K562 (cell line): Measurements from ENCODE around the gene CLUH. TPM values are rescaled to one million over a fixed set of nuclear protein-coding genes. Genes with fewer than 3 reads are reported as not detected.
A peak's percentile ranks its signal among the peaks of the same experiment; 100 is the strongest.

Source experiments
- ATAC-seq: fragments of 200-7000 bp; cut with Tn5 transposase; 3 replicates; pipeline ENCODE4 v1.9.1; 2020; ENCODE audit warnings: moderate library complexity
- BruUV-seq: library from RNA; stranded (reverse); fragments of 400-500 nt; replicated peaks from 2 replicates; lab custom pipeline; 2021; lab: Mats Ljungman, UMichigan
- CTCF ChIA-PET: fragments of 300-600 bp; formaldehyde crosslinking; extraction: SDS; loops from one replicate; lab custom pipeline; 2021; ENCODE audit warnings: low intra/inter-chr PET ratio; lab: Yijun Ruan, JAX
- POLR2A ChIA-PET: fragments of 300-600, 350-650 bp; sonication (Branson Sonifier 250); formaldehyde crosslinking; extraction: SDS; loops from one replicate; lab custom pipeline; 2021; ENCODE audit warnings: antibody characterized with exemption, inconsistent platforms; lab: Yijun Ruan, JAX
- DNase-seq, 4 experiments: peaks; one replicate each; pipeline versions ENCODE4 v3.0.0 to v3.0.0-alpha.2; 2011 to 2018; ENCODE audit warnings: low spot score in 3 of 4, mixed read lengths in 3 of 4; ENCODE audit errors: extremely low read depth in 1 of 4
- FAIRE-seq: peaks from 2 replicates; lab custom pipeline; 2011; peaks lifted over from hg19 to GRCh38; lab: Jason Lieb, UNC
- H2AFZ ChIP-seq: 2 replicates; pipeline ENCODE4 v1.6.0; 2011; ENCODE audit warnings: low read depth, low read length, control low read depth, inconsistent platforms
- H3K27ac ChIP-seq: fragments of 200-600 bp; 3 replicates; pipeline ENCODE4 v1.8.0; 2011; ENCODE audit warnings: low read depth, mild to moderate bottlenecking, control low read depth, inconsistent platforms, low read length, moderate library complexity, mixed read lengths; ENCODE audit errors: extremely low read depth
- H3K27me3 ChIP-seq, 2 experiments: fragments of 300-600 bp in 1 of 2; 2 replicates in 1 of 2; 3 replicates in 1 of 2; pipeline versions ENCODE4 v1.6.0 to v1.8.0; 2011; ENCODE audit warnings: inconsistent platforms in 2 of 2, low read length in 2 of 2, mild to moderate bottlenecking in 1 of 2, mixed read lengths in 1 of 2, moderate library complexity in 1 of 2; ENCODE audit not compliant: control insufficient read depth in 2 of 2, insufficient read depth in 2 of 2
- H3K36me3 ChIP-seq: fragments of 300-600 bp; 3 replicates; pipeline ENCODE4 v1.8.0; 2011; ENCODE audit warnings: mild to moderate bottlenecking, low read length, inconsistent platforms; ENCODE audit not compliant: control insufficient read depth, insufficient read depth
- H3K4me1 ChIP-seq, 2 experiments: fragments of 200-600 bp in 1 of 2; replicated peaks in 1 of 2; 2 replicates in 1 of 2; 3 replicates in 1 of 2; pipeline versions ENCODE4 v1.5.1 to v1.8.0; 2011; ENCODE audit warnings: inconsistent platforms in 2 of 2, low read length in 2 of 2, mild to moderate bottlenecking in 1 of 2, mixed read lengths in 1 of 2, moderate library complexity in 1 of 2; ENCODE audit not compliant: control insufficient read depth in 2 of 2, insufficient read depth in 2 of 2
- H3K4me2 ChIP-seq: 2 replicates; pipeline ENCODE4 v1.6.1; 2011; ENCODE audit warnings: low read length, control low read depth, inconsistent platforms, mixed read lengths; ENCODE audit not compliant: insufficient read depth
- H3K4me3 ChIP-seq: fragments of 200-600 bp; sonication (generic), shearing (Covaris generic); 2 replicates; pipeline ENCODE4 v1.5.1; 2016; ENCODE audit warnings: control low read depth, inconsistent platforms
- H3K79me2 ChIP-seq: fragments of 200-600 bp; 3 replicates; pipeline ENCODE4 v1.8.0; 2011; ENCODE audit warnings: low read length, inconsistent platforms; ENCODE audit not compliant: control insufficient read depth, insufficient read depth
- H3K9ac ChIP-seq, 2 experiments: 2 replicates each; pipeline versions ENCODE4 v1.6.0 to v1.6.1; 2011; ENCODE audit warnings: low read depth in 2 of 2, low read length in 2 of 2, control low read depth in 1 of 2, inconsistent platforms in 1 of 2, mild to moderate bottlenecking in 1 of 2, mixed read lengths in 1 of 2; ENCODE audit not compliant: insufficient read depth in 1 of 2
- H3K9me1 ChIP-seq: one replicate; pipeline ENCODE4 v1.6.0; 2011; ENCODE audit warnings: inconsistent platforms, mild to moderate bottlenecking, low read length, moderate library complexity; ENCODE audit not compliant: control insufficient read depth, insufficient read depth
- H3K9me3 ChIP-seq: replicated peaks from 2 replicates; pipeline ENCODE4 v1.5.1; 2011; ENCODE audit warnings: low read depth, low read length, inconsistent platforms; ENCODE audit not compliant: control insufficient read depth, insufficient read depth
- H4K20me1 ChIP-seq: replicated peaks from 2 replicates; pipeline ENCODE4 v1.6.1; 2011; ENCODE audit warnings: low read length, inconsistent platforms, mixed read lengths; ENCODE audit not compliant: control insufficient read depth, insufficient read depth
- CREM ChIP-seq: IDR thresholded peaks from 2 replicates; pipeline ENCODE4 v1.6.1; 2014; ENCODE audit warnings: antibody characterized with exemption, low read depth
- EGR1 ChIP-seq: fragments of 450-650 bp; conservative IDR thresholded peaks from 2 replicates; pipeline ENCODE4 v1.6.1; 2017; ENCODE audit warnings: mild to moderate bottlenecking
- EZH2 ChIP-seq: IDR thresholded peaks from 2 replicates; pipeline ENCODE4 v1.6.1; 2012; ENCODE audit warnings: low read depth, mild to moderate bottlenecking, inconsistent platforms, low read length, borderline replicate concordance
- MAFF ChIP-seq: IDR thresholded peaks from 2 replicates; pipeline ENCODE4 v1.6.1; 2012; ENCODE audit warnings: low read length, improper control_type of control experiment
- NEUROD1 ChIP-seq: fragments of 150-350 bp; IDR thresholded peaks from 2 replicates; pipeline ENCODE4 v1.6.1; 2014; ENCODE audit warnings: borderline replicate concordance, low read length, low read depth; ENCODE audit not compliant: partially characterized antibody
- POLR2G ChIP-seq: fragments of 200-400 bp; formaldehyde crosslinking; IDR thresholded peaks from 2 replicates; pipeline ENCODE4 v1.6.1; 2017; ENCODE audit warnings: low read depth, mild to moderate bottlenecking, antibody characterized with exemption, low read length, moderate library complexity
- POLR3G ChIP-seq: IDR thresholded peaks from 2 replicates; pipeline ENCODE4 v1.6.1; 2011; ENCODE audit not compliant: insufficient read length, insufficient replicate concordance; ENCODE audit errors: extremely low read depth
- RB1 ChIP-seq: fragments of 450-650 bp; IDR thresholded peaks from 2 replicates; pipeline ENCODE4 v1.6.1; 2017; ENCODE audit warnings: low read depth, mild to moderate bottlenecking
- RBFOX2 ChIP-seq: fragments of 200-400 bp; formaldehyde crosslinking; IDR thresholded peaks from 2 replicates; pipeline ENCODE4 v1.6.1; 2017; ENCODE audit warnings: low read depth, mild to moderate bottlenecking, low read length, moderate library complexity
- TRIM25 ChIP-seq: fragments of 450-650 bp; IDR thresholded peaks from 2 replicates; pipeline ENCODE4 v1.7.0; 2016; ENCODE audit warnings: borderline replicate concordance
- ZBTB11 ChIP-seq, 3 experiments: fragments of 200-800 bp in 1 of 3; fragments of 250-450 bp in 1 of 3; fragments of 450-650 bp in 1 of 3; sonication (Bioruptor Pico) in 1 of 3; sonication (Bioruptor generic) in 1 of 3; formaldehyde crosslinking in 1 of 3; IDR thresholded peaks; 2 replicates each; pipeline versions ENCODE4 v1.6.1 to v1.8.0; 2016 to 2022; ENCODE audit warnings: mild to moderate bottlenecking in 2 of 3, missing genetic modification characterization in 2 of 3, missing compliant biosample characterization in 1 of 3, moderate library complexity in 1 of 3
- ZC3H4 ChIP-seq: sonication (generic); formaldehyde crosslinking; IDR thresholded peaks from 2 replicates; pipeline ENCODE4 v1.9.0; 2021; ENCODE audit warnings: missing genetic modification reagents, borderline replicate concordance
- ZNF764 ChIP-seq: fragments of 250-450 bp; sonication (Bioruptor Pico); IDR thresholded peaks from 2 replicates; pipeline ENCODE4 v1.4.0; 2020; ENCODE audit warnings: low read depth, mild to moderate bottlenecking, moderate library complexity
- WGBS: fragments of 100-300 bp; shearing (Covaris generic); methylation state at CpG from one replicate; pipeline ENCODE4 v1.1.6; 2016; ENCODE audit warnings: low coverage, mixed read lengths; ENCODE audit not compliant: insufficient coverage; ENCODE audit errors: missing lambda C conversion rate; 5-methylcytosine and 5-hydroxymethylcytosine counted together
- in situ Hi-C: fragments of 300-500 bp; cut with MboI; formaldehyde crosslinking; loops from 4 replicates; pipeline ENCODE4 v1.15.0; 2018; ENCODE audit warnings: inconsistent platforms, mixed read lengths
- intact Hi-C: fragments of 100-400 bp; cut with micrococcal nuclease; formaldehyde crosslinking; loops from 2 replicates; pipeline ENCODE4 v1.14.2; 2022
- polyA plus RNA-seq, 8 experiments: library from polyadenylated mRNA; depleted of rRNA in 4 of 8; stranded (reverse) in 5 of 8; unstranded in 3 of 8; fragments of >200 nt; fragmentation: Nextera tagmentation in 2 of 8; fragmentation: Illumina TruSeq in 1 of 8; extraction: Ambion mirVana in 2 of 8; extraction: Trizol in 1 of 8; gene quantifications; 2 replicates each; pipeline versions ENCODE4 v1.2.1 to v1.2.3, GENCODE V29; 2011 to 2014; ENCODE audit warnings: inconsistent platforms in 1 of 8, missing spikeins in 1 of 8
- total RNA-seq, 7 experiments: library from RNA; depleted of rRNA in 6 of 7; stranded (reverse); fragments of >200 nt in 6 of 7; fragmentation: Illumina TruSeq in 2 of 7; extraction: Trizol in 2 of 7; gene quantifications; 2 replicates each; pipeline versions ENCODE4 v1.2.1 to v1.2.3, GENCODE V29; 2011 to 2021; ENCODE audit warnings: low replicate concordance in 1 of 7

Gene CLUH
- total and polyA plus RNA-seq, 9 of the 15 experiments (the other 6 are each of a cell fraction or from before 2014, with no cell fraction given): 0.21 to 140 (median 33.2) TPM

- H3K9ac ChIP-seq: no peak overlapping the region
- no peaks in the 10 kb centered on the region for H3K79me2 ChIP-seq
- H3K4me3 ChIP-seq: no peak overlapping the region
- POLR2A ChIA-PET: interaction anchor here (1.0 kb wide), 1 partner anchor 59 kb away, joined by 5 read pairs; no protein-coding TSS in a partner anchor
- BruUV-seq: no TSS peak
- no peaks in the 10 kb centered on the region for H4K20me1 ChIP-seq
- no peak for FAIRE-seq
- TF ChIP-seq CREM: no peak
- no peak for TF ChIP-seq ZC3H4 (CRISPR knock-in tag)
- no peak for TF ChIP-seq ZBTB11 (CRISPR knock-in tag; IDR thresholded peaks at IDR 0.05)
- no peak for TF ChIP-seq MAFF
- TF ChIP-seq POLR2G: peak; percentile 52
- TF ChIP-seq EZH2: no peak
- no peak for TF ChIP-seq ZNF764 (CRISPR knock-in tag)
- TF ChIP-seq NEUROD1: no peak
- no peak for TF ChIP-seq POLR3G
- peak; percentile 7; the same call in 1 of the 2 replicates for TF ChIP-seq RBFOX2
- TF ChIP-seq EGR1: no peak
- no peak for TF ChIP-seq RB1
- no peak for TF ChIP-seq TRIM25
- TF ChIP-seq, all 486 proteins: peak for 2
- H3K4me2 ChIP-seq: no peak overlapping the region
- H3K9me1 ChIP-seq: no peaks in the 10 kb centered on the region
- in situ Hi-C loops: no loop called here
- CTCF ChIA-PET: no interaction called here
- no peaks in the 10 kb centered on the region for H3K9me3 ChIP-seq
- H3K27ac ChIP-seq: no peak overlapping the region
- intact Hi-C loops: no loop called here
- ATAC-seq (no peak), DNase-seq (peak in 1 of 4 experiments; percentile 5)
- WGBS: 95% methylated on average over 16 of the region's 40 CpGs
- peaks cover 0 to 16% of the 10 kb centered on the region in 2 experiments; a peak in 2 of 5 replicates for H3K4me1 ChIP-seq
- peaks cover 86% of the 10 kb centered on the region; the same call in 1 of the 3 replicates for H3K36me3 ChIP-seq
- H2AFZ ChIP-seq: no peak overlapping the region
- no peaks in the 10 kb centered on the region for H3K27me3 ChIP-seq
Measured at GRCh38 chr17:2697611-2698162, 13.9 kb downstream of the CLUH start.
